Neural cell (in vitro differentiated cells): ENCODE data around the gene CIZ1. TPM values are rescaled to one million over a fixed set of nuclear protein-coding genes. Genes with fewer than 3 reads are reported as not detected.

Experiments
- H2AFZ ChIP-seq: fragments of 200-600, 300-800 bp; sonication (generic), shearing (Covaris generic); 2 replicates; pipeline ENCODE4 v1.6.0; 2014; ENCODE audit warnings: low read depth, mild to moderate bottlenecking, antibody characterized with exemption, low read length, moderate library complexity
- H3F3A ChIP-seq: fragments of 200-600 bp; shearing (Covaris generic); 2 replicates; pipeline ENCODE4 v1.6.1; 2016; ENCODE audit warnings: mild to moderate bottlenecking, moderate library complexity, mixed read lengths, antibody characterized with exemption, low read length; ENCODE audit not compliant: insufficient read depth, poor library complexity, severe bottlenecking
- H3K27ac ChIP-seq: fragments of 200-600, 300-800 bp; sonication (generic), shearing (Covaris generic); 2 replicates; pipeline ENCODE4 v1.5.1; 2014; ENCODE audit warnings: mild to moderate bottlenecking, low read length, moderate library complexity
- H3K27me3 ChIP-seq: fragments of 300-800, 200-600 bp; sonication (generic), shearing (Covaris generic); 2 replicates; pipeline ENCODE4 v1.6.0; 2014; ENCODE audit warnings: mild to moderate bottlenecking, low read depth, low read length, moderate library complexity; ENCODE audit not compliant: insufficient read depth
- H3K36me3 ChIP-seq: fragments of 300-800, 200-600 bp; sonication (generic), shearing (Covaris generic); 2 replicates; pipeline ENCODE4 v1.5.1; 2014; ENCODE audit warnings: mild to moderate bottlenecking, antibody characterized with exemption, low read length, moderate library complexity; ENCODE audit not compliant: insufficient read depth
- H3K4me2 ChIP-seq: fragments of 300-800, 200-600 bp; sonication (generic), shearing (Covaris generic); 2 replicates; pipeline ENCODE4 v1.6.0; 2014; ENCODE audit warnings: mild to moderate bottlenecking, low read length
- H3K4me3 ChIP-seq: fragments of 300-800, 200-600 bp; sonication (generic), shearing (Covaris generic); 2 replicates; pipeline ENCODE4 v1.5.1; 2014; ENCODE audit warnings: mild to moderate bottlenecking, low read length, moderate library complexity
- H3K79me2 ChIP-seq: fragments of 200-600 bp; shearing (Covaris generic); replicated peaks from 2 replicates; pipeline ENCODE4 v1.6.0; 2014; ENCODE audit warnings: mild to moderate bottlenecking, low read length, moderate library complexity; ENCODE audit not compliant: insufficient read depth
- H3K9ac ChIP-seq: fragments of 300-800, 200-600 bp; sonication (generic), shearing (Covaris generic); 2 replicates; pipeline ENCODE4 v1.6.1; 2016; ENCODE audit warnings: mild to moderate bottlenecking, low read length, mixed read lengths
- H3K9me2 ChIP-seq: fragments of 200-600 bp; shearing (Covaris generic); 2 replicates; pipeline ENCODE4 v1.6.1; 2016; ENCODE audit warnings: mild to moderate bottlenecking, low read length, mixed read lengths; ENCODE audit not compliant: insufficient read depth
- H3K9me3 ChIP-seq: fragments of 200-600, 300-800 bp; sonication (generic), shearing (Covaris generic); 2 replicates; pipeline ENCODE4 v1.6.1; 2016; ENCODE audit warnings: mild to moderate bottlenecking, mixed run types, low read length, moderate library complexity, mixed read lengths
- H4K20me1 ChIP-seq: fragments of 200-600 bp; shearing (Covaris generic); 2 replicates; pipeline ENCODE4 v1.6.1; 2016; ENCODE audit warnings: mild to moderate bottlenecking, mixed run types; ENCODE audit not compliant: insufficient read depth
- CTCF ChIP-seq: fragments of 450-650 bp; IDR thresholded peaks from 2 replicates; pipeline ENCODE4 v1.5.1; 2014; ENCODE audit warnings: antibody characterized with exemption, mild to moderate bottlenecking, moderate library complexity; ENCODE audit not compliant: poor library complexity, severe bottlenecking
- EP300 ChIP-seq: fragments of 450-650 bp; conservative IDR thresholded peaks from 2 replicates; pipeline ENCODE4 v1.6.1; 2014; ENCODE audit warnings: antibody characterized with exemption, mild to moderate bottlenecking, moderate library complexity; ENCODE audit not compliant: poor library complexity, severe bottlenecking
- EZH2 ChIP-seq: fragments of 200-600, 300-800 bp; shearing (Covaris generic), sonication (generic); IDR thresholded peaks from 2 replicates; pipeline ENCODE4 v1.6.1; 2014; ENCODE audit warnings: antibody characterized with exemption, low read length, borderline replicate concordance, mild to moderate bottlenecking; ENCODE audit not compliant: insufficient read depth, poor library complexity, severe bottlenecking
- MXI1 ChIP-seq: fragments of 450-650 bp; conservative IDR thresholded peaks from 2 replicates; pipeline ENCODE4 v1.6.1; 2014; ENCODE audit warnings: antibody characterized with exemption, mild to moderate bottlenecking; ENCODE audit not compliant: poor library complexity, severe bottlenecking
- POLR2AphosphoS5 ChIP-seq: IDR thresholded peaks from 2 replicates; pipeline ENCODE4 v1.6.1; 2012
- RAD21 ChIP-seq: fragments of 450-650 bp; conservative IDR thresholded peaks from 2 replicates; pipeline ENCODE4 v1.6.1; 2014; ENCODE audit warnings: antibody characterized with exemption, mild to moderate bottlenecking, moderate library complexity
- REST ChIP-seq: IDR thresholded peaks from 2 replicates; pipeline ENCODE4 v1.6.1; 2012; ENCODE audit warnings: borderline replicate concordance
- SMC3 ChIP-seq: fragments of 450-650 bp; conservative IDR thresholded peaks from 2 replicates; pipeline ENCODE4 v1.6.1; 2014; ENCODE audit warnings: antibody characterized with exemption, mild to moderate bottlenecking, moderate library complexity; ENCODE audit not compliant: poor library complexity
- TAF1 ChIP-seq: IDR thresholded peaks from 2 replicates; pipeline ENCODE4 v1.6.1; 2012; ENCODE audit warnings: low read depth
- polyA plus RNA-seq: library from polyadenylated mRNA; depleted of rRNA; stranded (reverse); fragments of >200 nt; gene quantifications from 2 replicates; pipeline ENCODE4 v1.2.3, GENCODE V29; 2014

The CIZ1 gene
- polyA plus RNA-seq, 1 donor from 2014 or later = 25.6 TPM

- H3K9ac ChIP-seq = no peak overlapping the region
- H4K20me1 ChIP-seq = no peaks in the 10 kb centered on the region
- H3K79me2 ChIP-seq = no peaks in the 10 kb centered on the region
- TF ChIP-seq EZH2 (no peak), SMC3 (no peak), POLR2AphosphoS5 (no peak), RAD21 (no peak), EP300 (no peak), CTCF (no peak), REST (no peak), MXI1 (no peak), TAF1 (no peak)
- peaks cover 5% of the 10 kb centered on the region for H3K9me3 ChIP-seq
- no peak overlapping the region for H3K4me2 ChIP-seq
- H3K27me3 ChIP-seq = no peaks in the 10 kb centered on the region
- peaks cover 19% of the 10 kb centered on the region for H3K36me3 ChIP-seq
- no peak overlapping the region for H2AFZ ChIP-seq
- no peak overlapping the region for H3K4me3 ChIP-seq
- H3F3A ChIP-seq = no peaks in the 10 kb centered on the region
- no peak overlapping the region for H3K27ac ChIP-seq
- H3K9me2 ChIP-seq = no peaks in the 10 kb centered on the region
Observed at GRCh38 chr9:128178806-128179431, 12.5 kb downstream of the CIZ1 start.

GRCh38 chr9:128175726-128176125 lies 15.6 kb downstream of the CIZ1 start:
- Histone ChIP-seq H3K27me3 (no peaks in the 10 kb centered on the region), H3K4me3 (no peak overlapping the region), H3K9me2 (no peaks in the 10 kb centered on the region), H2AFZ (no peak overlapping the region), H3F3A (no peaks in the 10 kb centered on the region), H3K9ac (no peak overlapping the region), H3K9me3 (peaks cover 5% of the 10 kb centered on the region), H3K27ac (no peak overlapping the region), H3K79me2 (no peaks in the 10 kb centered on the region), H4K20me1 (no peaks in the 10 kb centered on the region), H3K4me2 (no peak overlapping the region), H3K36me3 (peaks cover 12% of the 10 kb centered on the region)
- TF ChIP-seq RAD21 = no peak
- no peak for TF ChIP-seq POLR2AphosphoS5
- no peak for TF ChIP-seq SMC3
- TF ChIP-seq MXI1 = no peak
- TF ChIP-seq EP300 = no peak
- no peak for TF ChIP-seq REST
- no peak for TF ChIP-seq TAF1
- no peak for TF ChIP-seq CTCF
- TF ChIP-seq EZH2 = no peak
